NCI-H1694 (cell line): ENCODE results near the gene ENTPD5.
"Not testable (repeated sequence)": the region's sequence is repeated elsewhere in the genome, so short reads cannot be mapped to it uniquely, and the experiment has no call there.

ENCODE experiments used
- DNase-seq: peaks from one replicate; lab custom pipeline; 2025; lab: John Stamatoyannopoulos, UW

ENTPD5 gene

GRCh38 chr14:73942180-73942579, 76.9 kb downstream of the ENTPD5 start:
- no peak for DNase-seq

GRCh38 chr14:73937012-73937411, 82.1 kb downstream of the ENTPD5 start:
- DNase-seq: no peak

- DNase-seq: no peak
Observed at GRCh38 chr14:73936548-73936947, 82.5 kb downstream of the ENTPD5 start.

- peak; percentile 13 for DNase-seq
Observed at GRCh38 chr14:73935666-73936065, 83.4 kb downstream of the ENTPD5 start.

- DNase-seq: no peak
Observed at GRCh38 chr14:73924337-73924736, 94.8 kb downstream of the ENTPD5 start.

- not testable (repeated sequence) for DNase-seq
Observed at GRCh38 chr14:73919457-73919856, 99.6 kb downstream of the ENTPD5 start.

- DNase-seq: no peak
Observed at GRCh38 chr14:73916324-73916723, 102.8 kb downstream of the ENTPD5 start.

GRCh38 chr14:73913256-73913655, 105.8 kb downstream of the ENTPD5 start:
- DNase-seq: no peak

GRCh38 chr14:73909681-73910080, 109.4 kb downstream of the ENTPD5 start:
- DNase-seq: no peak
